Stimulated activated CD8-positive, alpha-beta memory T cell treated with anti-CD3 and anti-CD28 coated beads, Interleukin-2, amount 100 ng/mL, for 48 hours (primary cell): ENCODE results near the gene LOXHD1.

Experiments used
- DNase-seq, 2 donors: peaks; one replicate each; pipeline ENCODE4 v3.0.0-alpha.2; 2020; ENCODE audit warnings: low read depth in 2 of 2

LOXHD1 gene

DNA sequence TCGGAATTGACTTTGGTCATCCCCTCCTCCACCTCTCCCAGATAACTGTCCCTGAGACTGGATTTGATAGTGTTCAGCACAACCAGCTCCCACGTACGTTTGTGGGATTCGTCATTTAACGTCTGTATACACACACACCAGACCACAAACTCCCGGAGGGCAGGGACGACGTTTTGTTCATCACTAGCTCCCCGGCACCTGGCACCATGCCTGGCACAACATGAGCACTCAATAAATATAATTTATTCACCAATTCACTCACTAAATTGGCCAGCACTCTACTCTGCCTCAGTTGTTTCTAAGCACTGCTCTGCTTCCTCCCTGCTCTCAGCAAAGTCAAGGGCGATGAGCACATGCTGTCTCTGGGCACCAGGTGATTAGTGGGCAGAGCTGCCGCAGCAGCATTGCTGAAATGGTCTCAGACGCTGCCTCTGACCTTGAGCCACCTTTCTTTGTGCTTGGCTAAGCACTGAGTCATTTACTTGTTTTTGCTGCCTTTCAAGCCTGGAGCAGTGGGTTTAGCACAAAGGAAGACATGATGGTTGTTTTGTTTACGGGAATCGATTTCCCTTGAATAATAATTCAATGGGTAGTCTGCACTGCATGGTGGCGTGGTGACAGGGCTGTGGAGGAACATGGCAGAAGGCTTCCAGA lies 19.3 kb upstream of the LOXHD1 start:
- DNase-seq: no peak

- DNase-seq: no peak
These were observed 18.1 kb upstream of the LOXHD1 start for GRCh38 chr18:46675112-46675511.

DNA sequence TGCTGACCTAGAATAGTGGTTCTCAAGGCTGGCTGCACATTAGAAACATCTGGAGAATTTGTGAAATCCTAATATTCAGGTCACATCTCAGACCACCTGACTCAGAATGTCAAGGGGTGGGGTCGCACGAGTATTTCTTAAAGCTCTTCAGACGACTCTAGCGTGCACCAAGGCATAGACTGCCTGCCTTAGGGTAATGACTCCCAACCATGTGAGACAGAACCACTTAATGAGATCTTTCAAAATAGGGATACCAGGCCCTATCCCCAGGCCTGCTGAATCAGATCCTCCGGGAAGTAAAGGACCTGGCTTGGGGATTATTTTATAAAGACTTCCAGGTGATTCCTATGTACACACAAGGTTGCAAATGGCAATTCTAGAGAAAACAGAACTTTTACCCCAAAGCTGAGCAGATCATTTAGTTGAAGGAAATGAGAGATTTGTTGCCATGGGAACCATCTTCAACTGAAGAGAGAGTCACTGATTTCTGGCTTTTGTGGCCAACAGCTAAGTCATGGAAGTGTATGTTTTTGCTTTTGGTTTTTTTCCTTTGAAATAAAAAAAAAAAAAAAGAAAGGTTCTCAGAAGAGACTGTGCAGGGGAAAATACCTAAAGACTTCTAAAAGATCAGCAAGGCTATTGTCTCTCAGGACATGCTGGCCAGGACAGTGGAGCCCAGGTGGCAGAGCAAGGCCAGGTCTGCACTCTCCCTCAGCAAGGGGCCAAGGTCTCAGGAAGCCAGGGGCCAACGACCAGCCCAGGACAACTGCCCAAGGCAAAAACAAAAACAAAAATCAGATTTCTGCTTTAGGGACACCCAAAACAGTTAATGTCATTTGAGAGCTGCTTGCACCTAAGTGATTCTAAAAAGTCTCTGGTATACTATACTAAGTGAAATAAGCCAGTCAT lies 15.3 kb upstream of the LOXHD1 start:
- no peak for DNase-seq

DNA sequence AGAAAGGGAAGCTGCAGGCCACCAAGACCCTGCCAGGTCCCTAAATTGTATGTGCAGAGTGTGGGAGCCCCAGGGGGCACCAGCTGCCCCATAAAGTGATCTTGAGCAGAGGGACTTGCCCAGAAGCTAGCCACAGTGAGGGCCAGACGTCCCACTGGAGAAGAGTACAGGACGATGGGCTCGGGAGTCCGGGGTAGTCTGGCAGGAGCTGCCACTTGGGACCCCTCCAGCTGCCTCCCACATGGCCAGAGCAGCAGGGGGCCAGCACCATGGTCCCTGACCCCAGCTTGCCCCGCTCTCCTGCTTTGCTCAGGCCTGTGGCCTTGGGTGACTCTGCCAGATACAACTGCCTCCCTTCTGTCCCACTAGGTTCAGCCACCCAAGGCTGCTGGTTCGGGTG lies 11.7 kb upstream of the LOXHD1 start:
- no peak for DNase-seq

GRCh38 chr18:46668135-46668534 lies 11.1 kb upstream of the LOXHD1 start:
- DNase-seq: no peak

GRCh38 chr18:46663539-46663938 lies 6.5 kb upstream of the LOXHD1 start:
- DNase-seq: no peak

DNA sequence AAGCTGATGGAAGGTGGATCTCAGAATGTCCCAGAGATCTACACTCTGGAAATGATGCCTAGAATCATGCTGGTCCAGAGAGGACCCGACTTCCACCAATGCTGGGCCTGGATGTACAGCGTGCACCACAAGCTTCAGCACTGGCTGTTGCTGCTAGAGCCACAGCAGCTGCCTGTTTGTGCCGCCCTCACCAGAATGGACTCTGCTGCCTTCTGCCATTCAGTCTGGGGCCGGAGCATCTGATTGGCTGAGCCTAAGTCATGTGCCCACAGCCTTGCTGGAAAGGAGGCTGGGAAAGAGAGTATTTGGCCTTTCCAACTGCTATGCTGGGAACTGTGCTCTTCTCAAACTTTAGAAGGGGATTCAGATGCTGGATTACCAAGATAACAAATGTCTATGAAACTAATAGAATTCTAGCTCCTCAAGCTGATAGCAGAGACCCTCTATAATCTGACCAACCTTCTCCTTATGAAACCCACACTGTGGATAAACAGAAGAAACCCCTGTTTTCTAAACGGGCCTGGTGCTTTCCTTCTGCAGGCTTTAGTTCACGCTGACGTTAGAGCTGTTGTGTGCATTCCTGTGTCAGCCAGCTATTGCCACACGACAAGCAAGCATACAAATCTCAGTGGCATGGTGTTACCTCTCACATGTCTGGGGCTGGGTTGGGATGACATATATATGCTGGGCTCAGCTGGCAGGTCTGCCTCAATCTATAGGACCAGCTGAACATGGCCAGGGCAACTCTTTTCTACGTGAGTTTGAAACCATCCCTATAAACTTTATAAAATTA lies 4.1 kb upstream of the LOXHD1 start:
- DNase-seq: no peak

- no peak for DNase-seq
These were observed 2.5 kb upstream of the LOXHD1 start for GRCh38 chr18:46659484-46659883.

- no peak for DNase-seq
These were observed 500 bp downstream of the LOXHD1 start for GRCh38 chr18:46656326-46657114.

GRCh38 chr18:46652372-46652771 lies 4.6 kb downstream of the LOXHD1 start:
- no peak for DNase-seq

GRCh38 chr18:46650681-46651080 lies 6.3 kb downstream of the LOXHD1 start:
- no peak for DNase-seq

DNA sequence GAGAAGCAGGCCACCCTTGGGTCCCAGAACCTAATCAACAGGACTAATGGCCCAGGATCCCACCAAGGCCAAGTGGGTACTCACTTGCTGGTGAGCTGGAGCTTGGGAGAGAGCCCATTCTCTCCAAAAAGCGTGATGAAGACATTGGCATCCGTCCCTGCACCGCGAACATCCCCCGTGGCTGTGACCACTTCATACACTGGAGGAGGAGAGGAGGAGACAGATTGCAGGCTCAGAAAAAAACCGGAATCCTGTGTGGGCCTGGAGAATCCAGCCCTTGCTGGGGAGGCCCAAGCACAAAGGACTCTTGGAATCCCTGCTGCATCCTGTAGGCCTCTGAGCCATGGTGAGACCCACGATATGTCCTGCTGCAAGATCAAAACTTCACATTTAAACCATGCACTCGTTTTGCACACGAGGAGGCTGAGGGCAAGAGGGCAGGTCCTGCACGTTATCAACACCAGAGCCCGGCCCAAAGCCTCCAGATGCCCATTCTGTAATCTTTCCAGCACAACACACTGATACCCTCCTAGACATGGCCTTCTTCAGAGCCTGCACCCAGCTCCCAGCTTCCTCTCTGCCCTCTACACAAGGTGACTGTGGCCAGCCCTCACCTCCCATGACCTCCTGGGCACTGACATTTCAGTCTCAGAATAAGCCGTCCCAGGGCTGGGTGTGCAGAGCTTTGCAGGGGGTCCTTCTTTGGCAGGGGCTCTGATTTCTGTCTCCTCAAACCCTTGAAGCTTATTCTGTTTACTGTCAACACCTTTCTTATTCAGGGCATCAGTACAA lies 7.8 kb downstream of the LOXHD1 start:
- no peak for DNase-seq

DNA sequence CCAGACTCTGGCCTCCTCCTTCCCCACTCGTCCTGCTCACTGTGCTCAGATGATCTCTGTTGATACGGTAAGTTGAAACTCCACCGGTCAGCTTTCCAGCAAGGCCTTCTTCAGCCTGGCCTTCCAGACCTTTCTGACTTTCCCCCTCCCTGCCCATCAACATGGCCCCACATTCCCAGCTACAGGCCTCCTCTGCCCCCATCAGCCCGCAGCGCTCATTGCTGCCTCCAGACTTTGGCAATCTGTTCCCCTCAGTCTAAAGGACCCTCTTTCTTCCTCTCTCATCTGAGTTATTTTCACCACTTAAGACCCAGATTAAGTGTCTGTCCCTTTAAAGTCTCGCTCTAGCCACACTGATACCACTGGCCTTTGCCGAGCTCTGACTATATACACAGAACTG lies 10.6 kb downstream of the LOXHD1 start:
- DNase-seq: no peak

DNA sequence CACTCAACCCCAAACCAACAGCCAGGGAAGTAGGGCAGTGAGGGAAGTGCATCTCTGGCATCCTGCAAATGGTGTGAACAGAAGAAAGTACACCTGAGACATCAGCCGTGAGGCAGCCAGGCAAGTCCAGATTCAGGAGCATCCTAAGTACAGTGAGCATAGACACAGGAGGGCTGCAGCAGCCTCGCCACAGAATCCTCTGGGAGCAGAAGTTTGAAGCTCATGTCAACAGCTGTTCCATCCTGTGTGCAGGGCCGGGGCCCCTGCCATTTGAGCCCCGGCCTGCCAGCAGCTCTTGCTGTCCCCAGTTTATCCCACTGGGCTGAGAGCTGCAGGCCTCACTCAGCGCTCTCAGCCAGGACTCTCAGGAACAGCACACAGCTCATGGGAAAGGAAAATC lies 14.5 kb downstream of the LOXHD1 start:
- no peak for DNase-seq

- no peak for DNase-seq
These were observed 15.1 kb downstream of the LOXHD1 start for GRCh38 chr18:46641917-46642316.

DNA sequence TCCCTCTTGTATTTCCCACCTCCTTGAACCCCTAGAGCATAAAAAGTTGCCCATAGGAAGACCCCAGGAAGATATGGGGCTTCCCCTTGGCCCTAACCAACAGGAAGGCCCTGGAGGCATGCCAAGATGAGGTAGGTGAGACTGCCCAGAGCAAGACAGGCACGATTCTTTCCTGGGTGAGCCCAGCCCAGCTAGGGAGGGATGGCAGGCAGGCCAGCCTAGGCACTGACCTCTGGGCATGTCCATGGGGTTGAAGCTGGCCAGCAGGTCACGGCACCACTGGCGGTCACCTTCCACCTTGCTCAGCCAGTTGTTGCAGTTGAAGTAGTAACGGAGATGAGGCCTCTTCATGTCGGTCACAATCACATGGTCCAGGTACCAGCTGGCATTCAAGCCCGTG lies 17.6 kb downstream of the LOXHD1 start:
- no peak for DNase-seq

DNA sequence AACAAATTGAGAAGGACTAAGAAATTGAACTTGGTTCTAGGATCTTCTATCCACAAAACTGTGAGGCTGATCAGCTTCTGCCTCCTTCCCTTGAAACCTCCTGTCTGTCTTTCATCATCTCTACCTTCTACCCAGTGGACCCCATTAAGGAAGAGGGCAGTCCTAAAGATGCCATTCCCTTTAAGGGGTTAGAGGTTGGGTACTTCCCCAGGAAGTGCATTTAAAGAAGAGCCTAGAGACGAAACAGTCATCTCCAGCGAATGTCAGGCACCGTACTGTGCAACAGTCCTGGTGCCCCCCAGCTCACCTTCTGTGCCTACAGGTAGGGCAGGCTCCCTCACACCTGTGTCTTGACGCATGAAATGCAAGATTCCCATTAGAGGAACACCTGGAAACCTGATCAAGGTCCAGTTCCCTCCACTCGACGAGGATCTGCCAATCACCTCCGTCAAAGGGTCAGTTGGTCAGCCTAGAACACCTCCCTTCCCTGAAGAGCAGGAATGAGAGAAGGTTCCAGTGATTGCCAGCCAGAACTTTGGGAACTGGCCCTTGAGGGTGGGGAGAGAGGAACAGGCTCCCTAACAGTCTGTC lies 20.9 kb downstream of the LOXHD1 start:
- DNase-seq: no peak

DNA sequence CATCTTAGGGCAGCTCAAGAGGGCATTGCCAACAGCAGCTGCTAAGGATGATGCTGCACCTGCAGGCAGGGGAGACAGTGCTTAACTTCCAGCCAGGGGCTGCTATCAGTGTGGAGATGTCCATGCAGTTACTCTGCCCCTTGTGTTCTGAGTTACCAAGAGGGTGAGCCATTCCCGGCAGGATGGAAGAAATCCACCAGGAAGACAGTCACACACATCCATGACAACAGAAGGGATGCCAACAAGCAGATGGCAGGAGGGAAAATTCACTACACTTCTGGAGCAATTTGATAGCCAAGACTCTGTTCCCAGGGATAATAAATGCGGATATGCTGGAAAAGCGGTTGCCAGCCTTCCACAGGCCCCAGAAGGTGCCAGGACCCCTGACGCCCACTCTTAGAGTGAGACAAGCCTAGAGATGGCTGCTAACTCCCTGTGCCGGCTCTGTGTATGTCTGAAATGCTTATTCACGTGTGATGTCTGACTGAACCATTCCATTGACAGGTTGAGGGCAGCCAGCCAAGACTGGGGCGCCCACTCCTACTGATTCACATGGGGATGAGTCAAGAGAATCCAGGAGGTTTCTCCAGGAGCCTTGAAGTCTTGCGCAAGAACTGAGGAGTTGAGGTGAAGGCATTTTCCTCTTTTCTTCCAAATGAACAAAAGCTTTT lies 24.5 kb downstream of the LOXHD1 start:
- no peak for DNase-seq

DNA sequence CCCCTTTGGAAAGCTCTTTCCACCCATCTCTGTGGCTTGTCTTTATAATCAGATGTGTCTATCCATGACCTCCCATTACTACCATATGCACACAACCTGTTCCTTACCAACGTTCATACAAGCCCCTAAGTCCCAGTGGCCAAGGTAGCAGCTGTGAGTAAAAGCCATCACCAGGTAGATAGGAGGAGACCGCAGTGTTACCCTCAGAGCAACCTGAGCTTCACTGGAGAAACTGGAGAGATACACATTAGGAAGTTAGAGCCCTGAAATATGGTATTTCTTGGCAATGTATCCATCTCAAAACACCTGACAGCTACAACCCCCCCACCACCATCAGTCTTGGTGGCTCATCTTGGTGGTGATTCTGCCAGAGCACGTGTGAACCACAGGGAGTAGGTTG lies 26.0 kb downstream of the LOXHD1 start:
- DNase-seq: no peak

GRCh38 chr18:46630160-46630559 lies 26.9 kb downstream of the LOXHD1 start:
- DNase-seq: no peak
